ENCODE data around the gene HOXA5.

Gene HOXA5

DNA sequence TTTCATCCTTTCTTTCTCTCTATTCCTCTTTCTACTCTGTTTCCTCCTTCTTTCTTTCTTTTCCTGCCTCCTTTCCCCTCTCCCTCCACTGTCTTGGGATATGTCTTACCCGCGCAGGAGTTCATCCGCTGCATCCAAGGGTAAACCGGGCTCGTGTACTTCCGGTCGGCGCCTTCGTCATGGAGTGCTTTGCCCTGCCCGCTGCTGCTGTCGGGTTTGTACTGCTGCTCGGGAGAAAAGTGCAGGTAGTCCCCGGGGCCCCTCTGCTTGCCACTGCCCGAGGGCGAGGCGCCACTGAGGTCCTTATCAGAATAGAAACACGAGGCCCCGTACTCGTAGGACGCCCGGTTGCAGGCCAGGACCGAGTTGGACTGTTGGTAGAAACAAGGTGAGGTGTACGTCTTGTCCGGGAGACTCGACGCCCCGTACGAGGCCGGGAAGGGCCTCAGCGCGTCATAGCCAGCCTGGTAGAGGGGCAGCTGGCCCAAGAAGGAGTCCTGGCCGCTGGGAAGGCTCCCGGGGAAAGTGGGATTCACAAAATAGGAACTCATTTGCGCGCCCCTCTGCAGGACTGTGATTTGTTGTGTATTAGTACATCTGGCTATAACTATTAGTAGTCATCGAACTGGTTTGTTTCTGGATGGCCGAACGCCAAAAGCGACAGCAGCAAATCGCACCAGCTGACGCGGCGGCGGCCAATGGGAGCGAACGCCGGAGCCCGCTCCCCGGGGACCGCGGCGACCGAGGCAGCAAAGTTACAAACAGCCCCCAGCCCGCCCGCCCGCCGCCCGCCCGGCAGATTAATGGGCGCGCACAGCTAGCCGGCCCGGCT, 3.9 kb upstream of the HOXA5 start, which contains the start of gene HOXA6:
Gene HOXA6, minus strand, starts transcription at position 576 of the 832 bp plus-strand sequence. Its CDS starts 25 bp downstream, at position 551.
- DNase-seq, result peak; percentile 43

DNA sequence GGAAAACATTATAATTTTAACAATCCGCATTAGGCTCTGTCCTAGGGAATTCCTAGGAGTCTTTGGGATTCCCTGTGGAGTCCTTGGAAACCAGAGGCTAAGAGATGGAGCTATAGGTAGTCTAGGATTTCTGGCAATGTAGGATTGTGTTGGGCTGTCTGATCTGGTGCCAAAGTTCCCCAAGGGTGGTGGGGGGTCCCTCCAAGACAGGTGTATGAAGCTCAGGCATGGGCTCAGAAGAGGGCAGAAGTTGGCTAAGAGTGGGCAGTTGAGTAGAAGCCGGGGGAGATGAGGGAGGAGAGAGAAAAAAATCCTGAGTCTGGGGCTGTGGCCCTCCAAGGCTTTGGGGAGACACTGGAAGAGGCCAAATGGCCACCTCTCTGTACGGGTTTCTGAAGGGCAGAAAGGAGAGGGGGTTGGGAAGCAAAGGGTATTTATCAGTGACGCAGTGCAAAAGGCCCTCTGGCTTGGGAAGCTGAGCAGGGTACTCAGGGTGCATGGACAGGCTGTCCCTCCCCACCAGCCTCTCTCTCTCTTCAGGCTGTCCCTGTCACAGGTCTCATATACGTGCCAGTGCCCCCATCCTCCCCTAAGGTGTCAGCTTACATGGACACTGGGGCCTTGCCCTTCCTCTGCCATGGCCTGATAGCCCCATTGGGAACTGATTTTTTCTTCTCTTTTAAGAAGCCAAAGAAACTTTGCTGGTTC, 3.2 kb upstream of the HOXA5 start:
- DNase-seq, result no peak

DNA sequence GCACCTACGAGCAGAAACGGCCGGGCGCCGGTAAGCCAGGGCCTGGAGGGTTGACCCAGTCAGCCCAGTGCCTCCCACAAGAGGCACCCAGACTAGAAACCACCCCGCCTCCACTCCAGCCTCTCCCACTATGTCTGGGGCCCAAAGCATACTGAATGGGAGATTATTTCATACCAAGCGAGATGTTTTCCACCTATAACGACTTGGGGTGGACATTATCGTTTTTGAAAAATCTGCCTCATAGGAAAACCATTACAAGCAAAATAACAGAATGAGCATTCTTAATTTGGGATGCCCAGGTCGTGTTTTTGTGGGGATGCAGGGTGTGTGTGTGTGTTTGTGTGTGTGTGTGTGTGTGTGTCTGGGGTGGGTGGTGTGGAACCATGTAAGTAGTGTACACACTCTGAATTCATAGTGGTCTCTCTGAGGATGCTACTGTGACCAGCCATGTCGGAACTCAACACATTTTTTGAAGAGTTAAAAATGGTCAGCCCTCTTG, 2.5 kb upstream of the HOXA5 start:
- no peak for DNase-seq

DNA sequence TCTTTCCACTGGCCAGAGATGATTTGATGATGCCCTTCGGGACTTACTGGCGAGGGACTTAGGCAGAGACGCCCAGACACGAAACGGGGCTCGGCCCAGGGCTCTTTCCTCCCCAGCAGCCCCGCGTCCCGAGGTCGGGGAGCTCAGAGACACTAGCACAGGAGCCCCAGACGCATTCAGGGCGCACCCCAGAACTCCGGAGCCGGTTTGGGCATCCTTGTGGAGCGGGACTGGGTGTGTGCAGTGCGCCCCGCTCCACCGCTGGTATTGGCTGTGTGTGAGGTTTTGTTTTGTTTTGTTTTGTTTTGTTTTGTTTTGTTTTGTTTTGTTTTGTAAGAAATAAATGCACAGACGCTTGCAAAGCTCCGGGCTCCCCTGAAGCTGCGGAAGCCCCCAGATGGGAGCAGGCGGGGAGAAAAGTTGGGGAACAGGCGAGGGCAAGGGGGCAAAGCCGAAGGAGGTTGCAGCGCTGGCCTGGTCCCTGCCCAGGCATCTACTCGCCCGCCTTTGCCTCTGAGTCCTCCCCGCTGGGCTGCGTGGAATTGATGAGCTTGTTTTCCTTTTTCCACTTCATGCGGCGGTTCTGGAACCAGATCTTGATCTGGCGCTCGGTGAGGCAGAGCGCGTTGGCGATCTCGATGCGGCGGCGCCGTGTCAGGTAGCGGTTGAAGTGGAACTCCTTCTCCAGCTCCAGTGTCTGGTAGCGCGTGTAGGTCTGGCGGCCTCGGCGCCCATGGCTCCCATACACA, 1.9 kb upstream of the HOXA5 start:
- DNase-seq, result no peak

DNA sequence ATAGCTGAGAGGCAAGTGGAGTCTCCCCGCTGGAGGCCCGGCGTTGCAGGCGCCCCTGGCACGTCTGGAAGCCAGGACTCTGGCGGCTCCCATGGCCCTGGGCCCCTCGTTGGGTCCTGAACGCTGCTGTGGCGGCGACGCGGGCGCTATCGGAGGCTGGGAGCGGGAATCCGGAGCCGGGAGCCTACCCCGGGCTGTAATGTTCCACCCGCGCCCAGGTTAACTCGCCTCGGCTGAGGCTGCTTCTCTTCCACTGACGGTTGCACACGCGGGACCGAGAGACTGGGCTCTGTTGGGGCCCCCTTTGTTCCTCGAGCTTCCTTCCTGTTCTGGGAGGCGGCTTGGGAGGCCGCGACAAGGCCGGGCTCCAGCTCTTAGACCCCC, 1.3 kb upstream of the HOXA5 start:
- DNase-seq, result no peak

GRCh38 chr7:27143950-27144780, 684 bp upstream of the HOXA5 start:
- DNase-seq, result no peak

GRCh38 chr7:27142580-27143022, 880 bp downstream of the HOXA5 start:
- no peak for DNase-seq

- no peak for DNase-seq
Observed at GRCh38 chr7:27141923-27142579, 1.4 kb downstream of the HOXA5 start.

DNA sequence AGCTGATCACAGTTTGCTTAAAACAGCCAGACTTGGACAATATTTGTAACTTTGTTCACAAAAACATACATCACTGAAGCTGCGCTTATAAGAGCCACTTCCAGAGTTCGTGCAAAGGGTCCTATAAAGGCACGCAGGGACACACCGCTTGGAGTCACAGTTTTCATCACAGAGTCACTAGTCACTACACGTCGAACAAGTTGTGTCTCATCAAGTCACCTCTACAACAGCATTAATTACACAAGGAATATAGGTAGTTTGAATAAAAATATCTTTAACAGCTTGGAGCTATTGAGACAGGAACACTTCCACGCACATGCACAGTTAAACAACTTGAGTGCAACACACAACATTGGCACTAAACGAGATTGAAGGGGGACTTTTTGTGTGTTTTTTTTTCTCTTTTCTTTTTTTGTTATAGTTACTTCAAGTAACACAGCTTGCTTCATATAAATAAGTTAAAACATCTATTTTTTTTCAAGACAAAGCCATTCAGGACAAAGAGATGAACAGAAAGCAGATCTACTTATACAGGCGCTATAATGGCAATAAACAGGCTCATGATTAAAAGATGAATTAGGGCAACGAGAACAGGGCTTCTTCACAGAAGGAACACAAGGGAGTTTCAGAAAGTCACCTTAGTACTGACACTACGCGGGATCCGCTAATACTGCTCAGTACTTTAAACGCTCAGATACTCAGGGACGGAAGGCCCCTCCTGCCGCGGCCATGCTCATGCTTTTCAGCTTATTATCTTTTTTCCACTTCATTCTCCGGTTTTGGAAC, 2.2 kb downstream of the HOXA5 start:
- no peak for DNase-seq

DNA sequence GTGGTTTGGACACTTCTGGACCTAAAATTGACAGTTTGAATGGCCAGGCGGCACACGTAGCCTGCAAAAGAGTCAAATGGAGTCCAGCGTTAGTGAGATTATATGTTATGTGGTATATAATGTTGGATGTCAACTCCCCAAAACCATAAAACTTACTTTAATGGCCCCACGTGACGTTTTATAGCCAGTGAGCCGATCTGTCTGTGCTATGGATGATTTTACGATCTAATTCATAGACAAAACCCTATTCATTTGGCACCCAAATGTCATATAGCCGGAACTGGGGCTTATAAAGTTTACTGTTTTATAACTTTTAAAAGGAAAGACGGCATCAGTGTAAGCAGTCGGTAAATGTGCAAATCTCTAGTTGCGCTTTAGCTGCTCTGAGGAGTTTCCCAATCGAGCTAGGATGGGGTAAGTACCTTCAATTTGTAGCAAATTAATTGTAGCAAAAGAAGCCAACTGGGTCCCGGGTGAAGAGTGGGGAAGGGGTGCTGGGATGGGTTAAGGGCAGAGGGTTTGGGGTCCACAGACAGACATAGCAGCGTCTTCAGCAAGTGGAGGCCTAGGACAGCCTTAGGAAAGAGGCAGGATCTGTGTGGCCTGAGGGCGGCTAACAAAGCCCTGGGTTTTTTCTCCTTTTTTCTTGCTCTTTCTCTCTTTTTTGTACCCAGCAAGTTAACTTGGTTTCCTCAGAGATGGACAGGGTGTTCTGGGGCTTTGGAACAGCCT, 3.2 kb downstream of the HOXA5 start:
- DNase-seq, result no peak

DNA sequence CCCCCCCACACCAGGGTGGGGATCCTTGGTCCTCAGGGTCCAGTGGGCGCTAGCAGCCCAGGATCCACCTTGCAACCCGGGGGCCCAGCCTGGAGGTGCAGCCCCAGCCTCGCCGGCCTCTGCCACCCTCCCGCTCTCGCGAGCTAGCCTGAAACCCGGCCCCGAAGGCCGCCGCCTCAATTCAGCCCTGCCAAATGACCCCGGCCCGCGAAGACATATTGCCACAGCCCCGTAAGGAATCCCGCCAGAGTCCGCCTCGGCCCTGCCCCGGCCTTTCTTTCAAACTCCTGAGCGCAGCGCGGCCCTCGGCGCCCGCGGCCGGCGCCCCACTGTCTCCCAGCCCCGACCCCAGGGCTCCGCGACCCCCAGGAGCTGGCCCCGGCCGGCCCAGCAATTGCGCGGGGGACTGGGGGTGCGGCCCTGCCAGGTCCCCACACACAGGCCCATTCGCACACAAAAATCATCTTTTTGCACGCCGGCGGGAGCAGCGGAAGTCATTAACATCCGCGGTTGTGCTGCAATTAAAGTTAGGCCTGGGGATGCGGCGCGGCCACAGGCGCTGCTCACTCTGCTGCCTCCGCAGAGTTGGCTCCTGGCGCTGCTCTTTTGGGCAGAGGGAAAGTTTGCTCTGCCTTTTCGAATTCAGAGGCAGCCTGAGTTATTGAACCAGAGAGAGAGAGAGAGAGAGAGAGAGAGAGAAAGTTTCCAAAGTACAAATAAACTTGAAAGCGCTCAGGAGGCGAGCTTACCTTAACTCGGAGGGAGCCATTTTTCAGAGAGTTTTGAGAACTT, 4.0 kb downstream of the HOXA5 start:
- no peak for DNase-seq

- no peak for DNase-seq
Observed at GRCh38 chr7:27138985-27139333, 4.5 kb downstream of the HOXA5 start.

DNA sequence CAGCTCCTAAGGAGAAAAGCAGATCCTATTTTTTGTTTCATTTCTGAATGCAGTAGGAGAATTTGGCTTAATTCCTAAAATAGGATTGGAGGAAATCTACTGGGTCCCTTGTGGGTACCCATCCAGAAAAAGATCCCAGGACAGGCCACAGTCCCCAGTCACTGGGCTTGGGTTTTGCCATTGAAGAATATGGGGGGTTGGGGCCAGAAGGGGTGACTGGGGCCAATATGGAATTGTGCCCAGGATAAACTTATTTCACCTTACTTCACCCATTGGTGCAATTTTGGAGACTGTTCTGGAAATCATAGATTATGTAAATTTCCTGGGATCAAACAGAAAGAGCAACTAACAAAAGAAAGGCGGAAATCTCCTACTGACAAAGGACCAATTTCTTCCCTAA, 5.0 kb downstream of the HOXA5 start:
- DNase-seq, result no peak

DNA sequence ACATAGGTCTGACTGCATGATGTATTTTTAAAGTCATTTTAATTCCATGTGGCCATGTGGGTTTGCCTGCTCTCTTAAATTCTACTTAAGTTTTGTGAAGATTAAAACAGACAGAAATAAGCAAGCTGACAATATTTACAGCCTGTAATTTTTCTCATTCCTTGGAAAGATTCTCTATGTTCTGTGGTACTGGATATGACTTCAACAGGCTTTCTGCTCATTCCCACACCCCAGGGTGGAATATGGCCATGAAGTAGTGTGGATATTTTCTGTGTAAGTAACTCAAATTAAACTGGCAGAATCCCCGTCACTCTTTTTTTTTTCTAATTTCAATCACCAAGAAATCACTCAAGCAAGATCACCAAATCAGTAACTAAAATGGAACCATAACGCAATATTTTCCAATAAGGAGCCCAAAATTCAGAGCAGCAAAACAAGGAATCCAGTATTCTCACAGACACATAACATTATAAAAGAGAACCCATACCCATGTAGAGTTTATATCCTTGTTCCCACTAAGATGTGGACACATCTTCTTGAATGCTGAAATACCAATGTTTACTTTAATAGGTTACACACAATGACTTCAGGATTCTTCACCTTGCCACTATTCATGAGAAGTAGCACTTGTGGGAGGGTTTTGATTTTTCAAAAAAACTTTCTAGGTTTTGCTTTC, 5.7 kb downstream of the HOXA5 start:
- DNase-seq, result no peak

GRCh38 chr7:27134392-27134791, 9.1 kb downstream of the HOXA5 start:
- no peak for DNase-seq

DNA sequence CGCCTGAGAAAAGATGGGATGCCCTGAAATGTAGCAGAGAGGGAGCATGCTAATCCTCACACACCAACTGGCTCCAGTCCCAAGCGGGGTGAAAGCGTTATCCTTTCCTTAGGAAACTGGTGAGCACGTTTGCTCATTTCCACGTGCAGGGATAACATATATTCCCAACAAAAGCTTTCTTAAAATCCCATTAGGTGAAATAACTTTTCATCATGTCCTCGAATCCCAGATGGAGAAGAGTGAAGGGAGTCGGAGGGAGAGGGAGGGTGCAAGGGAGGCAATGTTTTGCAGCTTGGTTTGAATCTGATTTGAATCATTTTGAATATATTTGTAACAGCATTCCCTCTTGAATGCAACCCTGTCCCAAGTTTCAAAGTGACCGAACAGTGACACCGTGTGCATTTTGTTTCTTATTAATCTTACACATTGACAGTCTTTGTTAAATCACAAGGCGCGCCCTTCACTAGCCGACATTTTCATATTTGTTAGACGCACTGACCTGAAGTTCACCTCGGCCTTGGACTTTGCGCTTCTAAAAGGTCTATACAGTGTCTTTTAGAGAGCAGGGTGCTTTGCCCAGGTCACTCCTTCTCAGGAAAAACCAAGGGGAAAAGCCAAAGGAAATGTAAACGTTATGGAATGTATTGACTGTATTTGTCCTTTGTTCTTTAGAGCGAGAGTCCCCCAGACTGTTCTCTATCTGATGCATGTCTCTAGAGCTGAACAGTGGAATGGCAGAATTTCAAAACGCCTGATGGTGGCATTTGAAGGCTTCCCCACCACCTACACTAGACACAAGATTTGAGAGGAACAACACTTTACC, 9.9 kb downstream of the HOXA5 start:
- DNase-seq, result no peak

- DNase-seq, result no peak
Observed at GRCh38 chr7:27132978-27133377, 10.5 kb downstream of the HOXA5 start.

DNA sequence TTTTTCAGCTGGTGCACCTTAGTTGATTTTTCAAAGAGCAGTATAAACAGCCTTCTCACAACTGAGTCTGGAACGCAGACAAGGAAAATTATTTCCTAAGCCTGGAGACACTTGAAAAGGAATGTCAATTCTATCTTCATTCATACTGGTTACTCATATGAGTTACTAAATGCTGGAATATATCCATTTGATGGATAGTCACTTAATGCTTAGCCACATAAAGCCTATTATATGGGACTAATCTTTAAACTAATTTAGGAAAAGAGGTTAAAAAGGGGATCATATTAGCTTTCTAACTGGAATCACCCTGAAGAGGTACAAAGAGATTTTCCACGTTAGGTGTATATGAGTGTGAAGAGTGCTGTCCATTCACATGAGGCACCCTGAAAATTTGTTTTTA, 11.3 kb downstream of the HOXA5 start:
- no peak for DNase-seq
